HCT116 (cell line): ENCODE results near the gene CHRDL1. TPM values are rescaled to one million over a fixed set of nuclear protein-coding genes. Genes with fewer than 3 reads are reported as not detected.

ENCODE experiments used
- ATAC-seq: fragments of 200-7000 bp; cut with Tn5 transposase; 2 replicates; pipeline ENCODE4 v1.9.1; 2020; ENCODE audit warnings: mild to moderate bottlenecking, moderate library complexity
- BruUV-seq: library from RNA; stranded (reverse); fragments of 400-500 nt; replicated peaks from 2 replicates; lab custom pipeline; 2021; lab: Mats Ljungman, UMichigan
- CTCF ChIA-PET: fragments of 300-600 bp; sonication (Branson Sonifier 250); formaldehyde crosslinking; loops from one replicate; lab custom pipeline; 2021; ENCODE audit warnings: antibody characterized with exemption; lab: Charles Lee
- POLR2A ChIA-PET: fragments of 300-600, 350-600 bp; sonication (Branson Sonifier 250); formaldehyde crosslinking; loops from one replicate; lab custom pipeline; 2021; ENCODE audit warnings: antibody characterized with exemption; lab: Charles Lee
- RAD21 ChIA-PET, 2 experiments: fragments of 300-600 bp; sonication (Branson Sonifier 250); formaldehyde crosslinking; loops; one replicate each; lab custom pipeline; 2023; ENCODE audit warnings: low total read pairs in 2 of 2; ENCODE audit not compliant: uncharacterized antibody in 2 of 2, unreplicated experiment in 2 of 2, low non-redundant PET in 1 of 2; lab: Charles Lee
- DNase-seq: peaks from one replicate; pipeline ENCODE4 v3.0.0-alpha.2; 2010; ENCODE audit warnings: low read depth, low spot score
- H2AFZ ChIP-seq: fragments of 200-600 bp; shearing (Covaris generic), sonication (generic); 2 replicates; pipeline ENCODE4 v1.6.1; 2017; ENCODE audit warnings: low read depth, mixed run types, mixed read lengths, antibody characterized with exemption, low read length; ENCODE audit not compliant: poor library complexity, severe bottlenecking
- H3K27ac ChIP-seq: 2 replicates; pipeline ENCODE4 v1.5.1; 2012; ENCODE audit warnings: low read depth, low read length
- H3K27me3 ChIP-seq: fragments of 200-600 bp; sonication (generic); 2 replicates; pipeline ENCODE4 v1.6.1; 2016; ENCODE audit warnings: mixed run types, low read length, mixed read lengths; ENCODE audit not compliant: insufficient read depth
- H3K36me3 ChIP-seq, 2 experiments: fragments of 200-500 bp in 1 of 2; fragments of 200-600 bp in 1 of 2; sonication (Bioruptor generic) in 1 of 2; sonication (generic) in 1 of 2; 2 replicates each; pipeline versions ENCODE4 v1.5.1 to v1.6.1; 2014 to 2016; ENCODE audit warnings: low read length in 2 of 2, inconsistent platforms in 1 of 2, mixed read lengths in 1 of 2, mixed run types in 1 of 2; ENCODE audit not compliant: insufficient read depth in 2 of 2, control insufficient read depth in 1 of 2
- H3K4me1 ChIP-seq, 2 experiments: fragments of 200-600 bp in 1 of 2; sonication (generic) in 1 of 2; 2 replicates each; pipeline versions ENCODE4 v1.5.1 to v1.6.1; 2012 to 2017; ENCODE audit warnings: low read length in 2 of 2, inconsistent platforms in 1 of 2, mild to moderate bottlenecking in 1 of 2, mixed read lengths in 1 of 2, mixed run types in 1 of 2, moderate library complexity in 1 of 2; ENCODE audit not compliant: insufficient read depth in 2 of 2, control insufficient read depth in 1 of 2
- H3K4me2 ChIP-seq: fragments of 200-600 bp; sonication (generic); 2 replicates; pipeline ENCODE4 v1.6.1; 2017; ENCODE audit warnings: mixed run types, low read length, mixed read lengths
- H3K4me3 ChIP-seq, 2 experiments: fragments of 200-600 bp in 1 of 2; sonication (generic) in 1 of 2; replicated peaks in 1 of 2; 2 replicates each; pipeline ENCODE4 v1.5.1; 2011 to 2016; ENCODE audit warnings: low read length in 2 of 2, control low read depth in 1 of 2, low read depth in 1 of 2, mild to moderate bottlenecking in 1 of 2, mixed read lengths in 1 of 2, mixed run types in 1 of 2
- H3K79me2 ChIP-seq: fragments of 200-600 bp; sonication (generic); 2 replicates; pipeline ENCODE4 v1.6.1; 2017; ENCODE audit warnings: mild to moderate bottlenecking, mixed run types, low read length, moderate library complexity, mixed read lengths; ENCODE audit not compliant: insufficient read depth
- H3K9ac ChIP-seq: fragments of 200-600 bp; sonication (generic); 2 replicates; pipeline ENCODE4 v1.6.1; 2016; ENCODE audit warnings: low read length, mixed read lengths
- H3K9me2 ChIP-seq: fragments of 200-600 bp; sonication (generic), shearing (Covaris generic); 2 replicates; pipeline ENCODE4 v1.6.1; 2017; ENCODE audit warnings: mixed run types, mild to moderate bottlenecking, moderate library complexity; ENCODE audit not compliant: insufficient read depth
- H3K9me3 ChIP-seq, 2 experiments: fragments of 200-500 bp in 1 of 2; fragments of 200-600 bp in 1 of 2; sonication (Bioruptor generic) in 1 of 2; sonication (generic) in 1 of 2; 2 replicates each; pipeline ENCODE4 v1.6.1; 2014 to 2017; ENCODE audit warnings: low read length in 2 of 2, mixed read lengths in 2 of 2, inconsistent platforms in 1 of 2, low read depth in 1 of 2, mild to moderate bottlenecking in 1 of 2, mixed run types in 1 of 2, moderate library complexity in 1 of 2; ENCODE audit not compliant: control insufficient read depth in 1 of 2, insufficient read depth in 1 of 2
- H4K20me1 ChIP-seq: fragments of 200-600 bp; sonication (generic), shearing (Covaris generic); 2 replicates; pipeline ENCODE4 v1.6.1; 2017; ENCODE audit warnings: mixed run types, mild to moderate bottlenecking, moderate library complexity; ENCODE audit not compliant: insufficient read depth
- CTCF ChIP-seq, 3 experiments: fragments of 200-600 bp in 1 of 3; sonication (generic) in 1 of 3; IDR thresholded peaks in 2 of 3; conservative IDR thresholded peaks in 1 of 3; 2 replicates each; pipeline ENCODE4 v1.5.1; 2012 to 2017; ENCODE audit warnings: low read depth in 2 of 3, low read length in 2 of 3, antibody characterized with exemption in 1 of 3, borderline replicate concordance in 1 of 3, control low read depth in 1 of 3, mild to moderate bottlenecking in 1 of 3, mixed read lengths in 1 of 3, mixed run types in 1 of 3, moderate library complexity in 1 of 3; ENCODE audit not compliant: insufficient read depth in 1 of 3
- EZH2phosphoT487 ChIP-seq: fragments of 200-600 bp; IDR thresholded peaks from 2 replicates; pipeline ENCODE4 v1.6.1; 2018; ENCODE audit warnings: antibody characterized with exemption, borderline replicate concordance
- RAD21 ChIP-seq: IDR thresholded peaks from 2 replicates; pipeline ENCODE4 v1.6.1; 2012; ENCODE audit warnings: low read depth, mild to moderate bottlenecking
- TCF7L2 ChIP-seq: IDR thresholded peaks from 2 replicates; pipeline ENCODE4 v1.7.0; 2011; ENCODE audit warnings: borderline replicate concordance, inconsistent platforms; ENCODE audit not compliant: insufficient read depth, insufficient read length; ENCODE audit errors: extremely low read depth
- intact Hi-C: fragments of 100-400 bp; cut with micrococcal nuclease; formaldehyde crosslinking; loops from 2 replicates; pipeline ENCODE4 v1.10.0; 2022
- total RNA-seq: library from RNA; stranded (reverse); gene quantifications from one replicate; pipeline ENCODE4 v1.2.1, GENCODE V29; 2021; ENCODE audit not compliant: unreplicated experiment
- TF ChIP-seq, protein P1 (sequence below): IDR thresholded peaks from 2 replicates; pipeline ENCODE4 v1.6.1; 2012; ENCODE audit warnings: low read depth

The CHRDL1 gene
- total RNA-seq, 1 experiment from 2014 or later: 0.05 TPM

DNA sequence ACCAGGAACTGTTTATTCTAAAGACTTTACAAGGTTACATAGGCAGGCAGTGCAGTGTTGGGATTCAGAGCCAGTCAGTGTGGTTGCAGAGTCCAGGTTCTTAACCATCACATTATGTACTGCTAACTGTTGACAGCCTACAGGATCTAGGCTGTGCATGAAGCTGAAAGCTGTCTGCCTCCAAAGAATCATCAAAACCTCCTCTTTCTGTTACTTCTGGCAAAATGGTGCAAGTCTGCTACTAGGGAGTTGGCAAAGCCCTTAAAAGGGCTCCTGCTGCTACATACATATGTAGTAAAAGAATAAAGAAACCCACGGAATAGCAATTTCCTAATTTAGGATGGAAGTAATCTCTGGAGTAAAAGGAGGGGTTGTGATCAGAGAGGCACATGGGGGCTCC, 40.4 kb upstream of the CHRDL1 start:
- Histone ChIP-seq H3K4me2 (no peak overlapping the region), H3K4me1 (no peaks in the 10 kb centered on the region), H3K27ac (no peak overlapping the region), H4K20me1 (no peaks in the 10 kb centered on the region), H3K4me3 (no peak overlapping the region), H2AFZ (no peak overlapping the region), H3K9me2 (no peaks in the 10 kb centered on the region), H3K27me3 (no peaks in the 10 kb centered on the region), H3K9me3 (no peaks in the 10 kb centered on the region), H3K79me2 (no peaks in the 10 kb centered on the region), H3K36me3 (no peaks in the 10 kb centered on the region), H3K9ac (no peak overlapping the region)
- DNase-seq: no peak
- no peak for ATAC-seq
- intact Hi-C loops: loop anchor here (10.0 kb wide), 1 partner anchor 61 kb away; no protein-coding TSS in a partner anchor
- CTCF ChIA-PET: interaction anchor here (2.0 kb wide), 1 partner anchor 18 kb away, joined by 8 read pairs; no protein-coding TSS in a partner anchor
- TF ChIP-seq CTCF (IDR thresholded peaks at IDR 0.05 in 2 of 3, conservative IDR thresholded peaks at IDR 0.05 in 1 of 3; ENCODE audit: borderline replicate concordance in 1 of 3, insufficient read depth in 1 of 3, low read depth in 2 of 3, low read length in 2 of 3) (no peak), EZH2phosphoT487 (no peak), TCF7L2 (no peak), RAD21 (no peak)
- TF ChIP-seq, protein P1, sequence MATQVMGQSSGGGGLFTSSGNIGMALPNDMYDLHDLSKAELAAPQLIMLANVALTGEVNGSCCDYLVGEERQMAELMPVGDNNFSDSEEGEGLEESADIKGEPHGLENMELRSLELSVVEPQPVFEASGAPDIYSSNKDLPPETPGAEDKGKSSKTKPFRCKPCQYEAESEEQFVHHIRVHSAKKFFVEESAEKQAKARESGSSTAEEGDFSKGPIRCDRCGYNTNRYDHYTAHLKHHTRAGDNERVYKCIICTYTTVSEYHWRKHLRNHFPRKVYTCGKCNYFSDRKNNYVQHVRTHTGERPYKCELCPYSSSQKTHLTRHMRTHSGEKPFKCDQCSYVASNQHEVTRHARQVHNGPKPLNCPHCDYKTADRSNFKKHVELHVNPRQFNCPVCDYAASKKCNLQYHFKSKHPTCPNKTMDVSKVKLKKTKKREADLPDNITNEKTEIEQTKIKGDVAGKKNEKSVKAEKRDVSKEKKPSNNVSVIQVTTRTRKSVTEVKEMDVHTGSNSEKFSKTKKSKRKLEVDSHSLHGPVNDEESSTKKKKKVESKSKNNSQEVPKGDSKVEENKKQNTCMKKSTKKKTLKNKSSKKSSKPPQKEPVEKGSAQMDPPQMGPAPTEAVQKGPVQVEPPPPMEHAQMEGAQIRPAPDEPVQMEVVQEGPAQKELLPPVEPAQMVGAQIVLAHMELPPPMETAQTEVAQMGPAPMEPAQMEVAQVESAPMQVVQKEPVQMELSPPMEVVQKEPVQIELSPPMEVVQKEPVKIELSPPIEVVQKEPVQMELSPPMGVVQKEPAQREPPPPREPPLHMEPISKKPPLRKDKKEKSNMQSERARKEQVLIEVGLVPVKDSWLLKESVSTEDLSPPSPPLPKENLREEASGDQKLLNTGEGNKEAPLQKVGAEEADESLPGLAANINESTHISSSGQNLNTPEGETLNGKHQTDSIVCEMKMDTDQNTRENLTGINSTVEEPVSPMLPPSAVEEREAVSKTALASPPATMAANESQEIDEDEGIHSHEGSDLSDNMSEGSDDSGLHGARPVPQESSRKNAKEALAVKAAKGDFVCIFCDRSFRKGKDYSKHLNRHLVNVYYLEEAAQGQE: no peak
- RAD21 ChIA-PET: no interaction called here
- POLR2A ChIA-PET: no interaction called here
- no TSS peak for BruUV-seq
